Breast epithelium (tissue), 4 donors: ENCODE measurements around the gene DEFB118. TPM values are rescaled to one million over a fixed set of nuclear protein-coding genes. Genes with fewer than 3 reads are reported as not detected.

ENCODE experiments used
- DNase-seq, 2 donors: peaks; one replicate each; pipeline ENCODE4 v3.0.0-alpha.2; 2019; ENCODE audit warnings: low spot score in 2 of 2
- H3K27ac ChIP-seq, 2 donors: fragments of 200-600 bp; sonication (generic) in 1 of 2; one replicate each; pipeline ENCODE4 v1.5.1; 2016 to 2019; ENCODE audit warnings: mild to moderate bottlenecking in 1 of 2
- H3K27me3 ChIP-seq, 2 donors: fragments of 200-600 bp; sonication (generic) in 1 of 2; one replicate each; pipeline versions ENCODE4 v1.5.1 to v1.6.0; 2017 to 2019; ENCODE audit warnings: control low read depth in 1 of 2, mild to moderate bottlenecking in 1 of 2
- H3K36me3 ChIP-seq: fragments of 200-600 bp; one replicate; pipeline ENCODE4 v1.5.1; 2019
- H3K4me1 ChIP-seq, 2 donors: fragments of 200-600 bp; sonication (generic); one replicate each; pipeline ENCODE4 v1.5.1; 2016 to 2019; ENCODE audit warnings: control low read depth in 1 of 2
- H3K4me3 ChIP-seq, 3 donors: fragments of 200-600 bp; sonication (generic); 1 replicate in 2 of 3; 2 replicates in 1 of 3; pipeline ENCODE4 v1.5.1; 2016 to 2019; ENCODE audit warnings: mild to moderate bottlenecking in 3 of 3, moderate library complexity in 2 of 3
- H3K9me3 ChIP-seq, 2 donors: fragments of 200-600 bp; sonication (generic) in 1 of 2; one replicate each; pipeline ENCODE4 v1.5.1; 2016 to 2019; ENCODE audit warnings: control low read depth in 1 of 2
- CTCF ChIP-seq, 3 donors: fragments of 450-650 bp; IDR thresholded peaks; one replicate each; pipeline ENCODE4 v1.5.1; 2016 to 2017; ENCODE audit warnings: antibody characterized with exemption in 3 of 3, mild to moderate bottlenecking in 3 of 3, moderate library complexity in 3 of 3
- POLR2A ChIP-seq: fragments of 450-650 bp; IDR thresholded peaks from one replicate; pipeline ENCODE4 v1.6.1; 2016; ENCODE audit warnings: antibody characterized with exemption, mild to moderate bottlenecking, moderate library complexity
- POLR2AphosphoS5 ChIP-seq, 3 donors: sonication (generic); formaldehyde crosslinking; IDR thresholded peaks; one replicate each; pipeline ENCODE4 v1.6.1; 2017; ENCODE audit warnings: antibody characterized with exemption in 3 of 3
- intact Hi-C: fragments of 100-400 bp; cut with DNase I; formaldehyde crosslinking; loops from one replicate; pipeline ENCODE4 v1.15.1; 2023; ENCODE audit warnings: low total_unique reads
- total RNA-seq, 3 donors: library from RNA; depleted of rRNA; stranded (reverse); fragments of >200 nt; gene quantifications; one replicate each; pipeline ENCODE4 v1.1.0, GENCODE V29; 2016

Gene DEFB118
- total RNA-seq, 3 donors from 2014 or later: not detected

GRCh38 chr20:31406115-31406514 is 37.7 kb downstream of the DEFB118 start, which contains the start of gene DEFB121:
Gene DEFB121, minus strand, starts transcription at chr20:31406215. Its CDS starts 63 bp downstream, at chr20:31406152.
- peaks cover 0 to 5% of the 10 kb centered on the region in 2 donors for H3K27me3 ChIP-seq
- H3K4me1 ChIP-seq: no peaks in the 10 kb centered on the region
- no peak for TF ChIP-seq POLR2AphosphoS5 (IDR thresholded peaks at IDR 0.05)
- TF ChIP-seq CTCF (IDR thresholded peaks at IDR 0.05): no peak
- no peak for TF ChIP-seq POLR2A
- no peak within 1 kb of the TSS for H3K4me3 ChIP-seq
- no peaks in the 10 kb centered on the region for H3K36me3 ChIP-seq
- intact Hi-C loops: no loop called here
- no peak for DNase-seq
- H3K27ac ChIP-seq: no peak within 1 kb of the TSS
- H3K9me3 ChIP-seq: no peaks in the 10 kb centered on the region

GRCh38 chr20:31410011-31410410 is 41.6 kb downstream of the DEFB118 start:
- no peak overlapping the region for H3K27ac ChIP-seq
- intact Hi-C loops: no loop called here
- no peaks in the 10 kb centered on the region for H3K27me3 ChIP-seq
- H3K36me3 ChIP-seq: no peaks in the 10 kb centered on the region
- TF ChIP-seq POLR2A: no peak
- TF ChIP-seq CTCF (IDR thresholded peaks at IDR 0.05): no peak
- TF ChIP-seq POLR2AphosphoS5 (IDR thresholded peaks at IDR 0.05): no peak
- no peaks in the 10 kb centered on the region for H3K4me1 ChIP-seq
- no peak for DNase-seq
- no peak overlapping the region for H3K4me3 ChIP-seq
- no peaks in the 10 kb centered on the region for H3K9me3 ChIP-seq

GRCh38 chr20:31414381-31414780 is 46.0 kb downstream of the DEFB118 start:
- Histone ChIP-seq H3K27ac (no peak overlapping the region), H3K9me3 (no peaks in the 10 kb centered on the region), H3K36me3 (no peaks in the 10 kb centered on the region), H3K4me1 (no peaks in the 10 kb centered on the region), H3K27me3 (no peaks in the 10 kb centered on the region), H3K4me3 (no peak overlapping the region)
- TF ChIP-seq CTCF (IDR thresholded peaks at IDR 0.05) (no peak), POLR2A (no peak), POLR2AphosphoS5 (IDR thresholded peaks at IDR 0.05) (no peak)
- intact Hi-C loops: no loop called here
- no peak for DNase-seq

GRCh38 chr20:31415653-31416052 is 47.3 kb downstream of the DEFB118 start:
- Histone ChIP-seq H3K27ac (no peak overlapping the region), H3K4me3 (no peak overlapping the region), H3K36me3 (no peaks in the 10 kb centered on the region), H3K27me3 (no peaks in the 10 kb centered on the region), H3K9me3 (no peaks in the 10 kb centered on the region), H3K4me1 (no peaks in the 10 kb centered on the region)
- TF ChIP-seq POLR2A (no peak), POLR2AphosphoS5 (IDR thresholded peaks at IDR 0.05) (no peak), CTCF (IDR thresholded peaks at IDR 0.05) (no peak)
- DNase-seq: no peak
- intact Hi-C loops: no loop called here

GRCh38 chr20:31418307-31418706 is 49.9 kb downstream of the DEFB118 start:
- H3K4me1 ChIP-seq: no peaks in the 10 kb centered on the region
- DNase-seq: no peak
- intact Hi-C loops: no loop called here
- H3K4me3 ChIP-seq: no peak overlapping the region
- no peak overlapping the region for H3K27ac ChIP-seq
- no peak for TF ChIP-seq CTCF (IDR thresholded peaks at IDR 0.05)
- TF ChIP-seq POLR2AphosphoS5 (IDR thresholded peaks at IDR 0.05): no peak
- no peak for TF ChIP-seq POLR2A
- H3K27me3 ChIP-seq: no peaks in the 10 kb centered on the region
- H3K9me3 ChIP-seq: no peaks in the 10 kb centered on the region
- H3K36me3 ChIP-seq: no peaks in the 10 kb centered on the region

Other genes with a start within 250 kb of the DEFB118 start
- gene DEFB115, start 110.9 kb upstream of the DEFB118 start, total RNA-seq: not detected
- gene DEFB116, start 60.0 kb upstream of the DEFB118 start, total RNA-seq: not detected
- gene DEFB119, start 22.0 kb downstream of the DEFB118 start, total RNA-seq: not detected
- gene DEFB121, start 37.6 kb downstream of the DEFB118 start, total RNA-seq: not detected
- not detected for gene DEFB123, start 72.0 kb downstream of the DEFB118 start, total RNA-seq
- not detected for gene DEFB124, start 106.5 kb downstream of the DEFB118 start, total RNA-seq
- gene REM1, start 106.7 kb downstream of the DEFB118 start, total RNA-seq: 1 to 10 TPM; 3.2 to 3.9 (median 3.4) TPM
- gene HM13, start 145.8 kb downstream of the DEFB118 start, total RNA-seq: 10 to 100 TPM; 44.2 to 73.7 (median 53.1) TPM
- 100 to 1,000 TPM; 156 to 407 (median 270) TPM for gene ID1, start 236.7 kb downstream of the DEFB118 start, total RNA-seq